GM19023 (cell line): ENCODE results near the gene AHNAK.

Source experiments
- ATAC-seq: cut with Tn5 transposase; IDR thresholded peaks from one replicate; pipeline ENCODE4 v1.9.1; 2021; ENCODE audit warnings: mild to moderate bottlenecking, moderate library complexity; ENCODE audit not compliant: unreplicated experiment

Gene AHNAK

GRCh38 chr11:62443390-62444235, 103.0 kb downstream of the AHNAK start:
- no peak for ATAC-seq

DNA sequence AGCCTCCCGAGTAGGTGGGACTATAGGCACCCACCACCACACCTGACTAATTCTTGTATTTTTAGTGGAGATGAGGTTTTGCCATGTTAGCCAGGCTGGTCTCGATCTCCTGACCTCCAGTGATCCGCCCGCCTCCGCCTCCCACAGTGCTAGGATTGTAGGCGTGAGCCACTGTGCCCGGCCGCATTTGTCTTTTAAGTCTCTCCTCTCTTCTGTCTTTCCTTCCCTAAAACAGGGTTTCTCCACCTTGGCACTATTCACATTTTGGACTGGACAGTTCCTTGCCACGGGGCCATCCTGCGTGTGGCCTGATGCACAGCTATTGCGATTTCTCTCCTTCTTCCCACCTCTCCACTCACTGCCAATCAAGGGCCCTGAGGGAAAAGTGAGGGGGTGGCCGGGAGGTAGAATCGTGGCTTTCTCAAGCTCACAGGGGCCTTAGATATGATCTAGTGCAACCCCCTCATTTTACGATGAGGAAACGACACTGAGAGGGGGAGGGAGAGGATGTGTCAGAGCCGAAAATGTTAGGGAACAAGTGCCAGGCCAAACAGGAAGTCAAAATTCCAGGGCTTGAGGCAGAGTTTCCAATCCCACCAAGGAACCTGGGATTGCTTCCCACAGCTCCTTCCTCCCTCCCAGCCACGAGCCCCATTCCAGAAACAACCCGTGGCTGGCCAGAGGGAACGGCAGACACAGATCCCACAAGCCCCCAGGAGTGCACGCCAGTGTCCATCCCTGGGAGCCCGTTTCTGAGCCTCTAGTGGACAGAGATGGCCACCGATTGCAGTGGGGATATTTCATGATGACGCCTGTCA, 106.6 kb downstream of the AHNAK start:
- no peak for ATAC-seq

DNA sequence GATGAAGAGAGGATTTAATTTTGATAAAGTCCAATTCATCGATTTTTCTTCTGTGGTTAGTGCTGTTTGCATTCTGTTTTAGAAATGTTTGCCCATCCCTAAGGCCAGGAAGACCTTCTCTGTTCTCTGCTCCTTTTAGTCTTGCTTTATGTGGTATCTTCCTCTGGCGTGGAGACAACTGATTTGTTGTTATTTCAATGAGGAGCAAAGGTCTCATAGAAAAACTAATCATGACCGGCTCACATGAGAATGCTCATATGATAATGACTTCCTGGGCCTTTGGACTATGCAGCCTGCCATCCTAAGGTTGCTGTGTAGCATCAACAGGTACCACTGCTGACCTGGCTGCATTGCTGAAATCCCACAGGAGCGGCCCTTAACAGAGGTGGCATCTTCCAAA, 108.0 kb downstream of the AHNAK start:
- ATAC-seq, result no peak

DNA sequence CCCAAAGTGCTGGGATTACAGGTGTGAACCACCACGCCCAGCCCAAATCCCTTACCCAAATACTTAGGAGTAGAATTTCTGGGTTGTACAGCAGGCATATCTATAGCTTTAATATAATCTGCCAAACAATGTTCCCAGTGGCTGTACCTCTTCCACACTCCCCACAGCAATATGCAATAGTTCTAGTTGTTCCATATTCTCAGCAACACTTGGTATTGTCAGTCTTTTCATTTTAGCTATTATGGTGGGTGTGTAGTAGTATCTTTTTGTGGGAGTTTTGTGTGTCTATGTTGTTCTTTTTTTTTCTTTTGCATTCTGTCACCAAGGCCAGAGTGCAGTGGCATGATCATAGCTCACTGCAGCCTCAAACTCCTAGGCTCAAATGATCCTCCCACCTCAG, 109.0 kb downstream of the AHNAK start:
- no peak for ATAC-seq

DNA sequence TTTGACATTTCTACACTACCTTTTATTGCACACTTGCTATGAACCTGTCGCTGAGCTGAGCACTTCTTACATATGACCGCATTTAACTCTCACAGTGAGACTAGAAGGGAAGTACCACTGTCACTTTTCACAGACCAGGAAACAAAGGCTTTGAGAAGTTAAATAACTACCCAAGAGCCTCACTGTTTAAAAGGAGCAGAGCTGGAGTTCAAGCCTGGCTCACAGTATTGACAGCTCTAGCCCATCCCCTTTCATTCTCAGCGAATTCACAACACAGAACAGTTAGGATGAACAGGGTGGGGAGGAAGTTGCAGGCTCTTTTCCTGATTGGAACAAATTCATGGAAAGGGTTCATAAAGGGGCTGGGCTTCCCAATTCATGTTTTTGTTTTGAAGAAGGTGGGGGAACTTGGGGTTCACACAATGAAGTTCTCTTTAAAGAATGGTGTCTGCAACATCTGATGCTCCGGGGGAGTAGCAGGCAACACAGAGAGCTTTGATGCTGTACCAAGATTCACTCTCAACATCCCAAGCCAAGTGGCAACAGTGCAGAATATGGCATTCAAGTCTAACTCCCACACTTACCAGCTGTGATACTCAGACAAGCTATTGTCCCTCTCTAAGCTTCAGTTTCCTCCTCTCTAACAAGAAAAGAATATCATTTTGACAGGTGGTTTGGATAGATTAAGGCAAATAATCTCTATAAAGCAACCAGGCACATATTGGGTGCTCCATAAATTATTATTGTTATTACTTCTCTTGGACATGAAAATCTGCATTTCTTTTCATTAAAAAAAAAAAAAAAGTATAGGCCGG, 110.6 kb downstream of the AHNAK start:
- no peak for ATAC-seq

DNA sequence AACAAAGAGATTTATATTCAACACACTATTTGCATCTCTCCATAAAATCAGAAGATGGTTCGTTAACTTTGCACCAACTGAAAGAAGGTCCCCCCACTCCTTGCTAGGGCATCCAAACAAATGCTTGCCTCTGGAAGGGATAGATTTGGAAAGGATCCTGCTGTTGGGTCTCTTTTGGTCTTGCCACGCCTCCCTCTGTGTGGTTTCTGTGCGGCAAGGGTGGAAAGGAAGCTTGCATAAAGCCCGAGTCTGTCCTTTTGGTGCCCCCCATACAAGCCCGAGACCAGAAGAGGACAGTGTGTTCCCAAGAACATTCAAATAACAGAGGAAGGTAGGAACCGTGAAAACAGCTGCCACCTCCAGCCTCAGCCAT, 112.7 kb downstream of the AHNAK start:
- ATAC-seq, result no peak

- ATAC-seq, result no peak
Measured at GRCh38 chr11:62433141-62433903, 113.3 kb downstream of the AHNAK start.

- ATAC-seq, result no peak
Measured at GRCh38 chr11:62432695-62433094, 113.9 kb downstream of the AHNAK start.

- no peak for ATAC-seq
Measured at GRCh38 chr11:62431171-62431901, 115.3 kb downstream of the AHNAK start.

GRCh38 chr11:62430425-62430824, 116.2 kb downstream of the AHNAK start:
- ATAC-seq, result no peak

GRCh38 chr11:62428871-62429560, 117.6 kb downstream of the AHNAK start:
- ATAC-seq, result no peak

- ATAC-seq, result no peak
Measured at GRCh38 chr11:62427630-62428233, 118.9 kb downstream of the AHNAK start.

DNA sequence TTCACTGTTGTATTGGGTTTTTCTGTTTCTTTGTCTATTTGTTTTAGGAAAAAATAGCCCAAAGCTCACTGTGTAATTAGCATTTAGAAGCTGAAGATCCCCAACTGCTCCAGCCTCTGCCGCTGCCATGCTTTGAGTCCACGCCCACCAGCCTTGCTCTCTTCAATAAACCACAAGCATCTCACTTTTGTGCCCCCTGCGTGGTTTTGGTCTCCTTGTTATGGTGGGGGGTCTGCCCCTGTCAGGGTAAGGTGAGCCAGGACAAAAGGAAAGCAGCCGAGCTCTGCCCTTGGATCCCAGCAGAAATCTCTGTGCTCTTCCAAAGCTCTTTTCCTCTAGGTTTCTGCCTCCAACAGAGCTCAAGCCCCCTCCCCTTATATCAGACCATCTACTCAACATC, 123.6 kb downstream of the AHNAK start:
- ATAC-seq, result no peak

GRCh38 chr11:62421996-62422395, 124.6 kb downstream of the AHNAK start:
- ATAC-seq, result no peak

- ATAC-seq, result no peak
Measured at GRCh38 chr11:62420882-62421281, 125.7 kb downstream of the AHNAK start.

GRCh38 chr11:62419943-62420342, 126.7 kb downstream of the AHNAK start:
- no peak for ATAC-seq

GRCh38 chr11:62419314-62419929, 127.2 kb downstream of the AHNAK start:
- ATAC-seq, result no peak

DNA sequence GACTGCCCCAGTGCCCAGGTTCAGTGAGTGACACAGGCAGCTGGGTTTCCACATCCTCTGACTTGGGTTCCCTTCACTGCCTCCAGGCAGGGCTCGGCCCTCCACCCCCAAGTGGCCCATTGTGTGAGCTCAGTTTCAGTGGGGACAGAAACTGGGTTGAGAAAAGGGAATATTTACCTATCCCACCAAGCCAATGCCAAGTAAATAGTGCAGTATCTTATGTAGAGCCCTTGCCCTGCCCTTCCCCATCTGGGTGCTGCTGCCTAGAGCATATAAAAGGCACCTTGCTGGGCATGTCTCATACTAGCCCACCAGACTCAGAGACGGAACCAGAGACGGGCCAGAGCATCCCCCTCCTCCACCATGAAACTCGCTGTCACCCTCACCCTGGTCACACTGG, 127.9 kb downstream of the AHNAK start, which contains the start of gene SCGB1A1:
Gene SCGB1A1 (plus strand): TSS at position 301 of the 400 bp plus-strand sequence. CDS start 63 bp downstream, at position 364.
- no peak for ATAC-seq
